Measurements from ENCODE around the gene TRIL.

Gene TRIL

GRCh38 chr7:28937619-28938018 is 20.5 kb downstream of the TRIL start:
- no peak for DNase-seq

GRCh38 chr7:28937103-28937502 is 21.0 kb downstream of the TRIL start:
- no peak for DNase-seq

- no peak for DNase-seq
Measured at GRCh38 chr7:28933846-28934320, 24.2 kb downstream of the TRIL start.

GRCh38 chr7:28931565-28931964 is 26.6 kb downstream of the TRIL start:
- no peak for DNase-seq

- DNase-seq, result peak; percentile 78
Measured at GRCh38 chr7:28926871-28927597, 31.1 kb downstream of the TRIL start.

- peak; percentile 56 for DNase-seq
Measured at GRCh38 chr7:28922624-28923331, 35.4 kb downstream of the TRIL start.

- peak; percentile 49 for DNase-seq
Measured at GRCh38 chr7:28921822-28922221, 36.3 kb downstream of the TRIL start.

- no peak for DNase-seq
Measured at GRCh38 chr7:28920424-28920823, 37.7 kb downstream of the TRIL start.

GRCh38 chr7:28919510-28919909 is 38.6 kb downstream of the TRIL start:
- no peak for DNase-seq

GRCh38 chr7:28908775-28909174 is 49.4 kb downstream of the TRIL start:
- no peak for DNase-seq

- DNase-seq, result no peak
Measured at GRCh38 chr7:28905464-28905863, 52.7 kb downstream of the TRIL start.

- DNase-seq, result no peak
Measured at GRCh38 chr7:28904578-28905048, 53.5 kb downstream of the TRIL start.

GRCh38 chr7:28903730-28904577 is 54.2 kb downstream of the TRIL start:
- no peak for DNase-seq
